ENCODE measurements around the gene ALDH3A2. TPM values are rescaled to one million over a fixed set of nuclear protein-coding genes. Genes with fewer than 3 reads are reported as not detected.
"Not testable (repeated sequence)": the region's sequence is repeated elsewhere in the genome, so short reads cannot be mapped to it uniquely, and the experiment has no call there.

Gene ALDH3A2
- total RNA-seq, 2 donors from 2014 or later: 14.9 to 26.7 TPM

GRCh38 chr17:19678581-19679453, 30.3 kb downstream of the ALDH3A2 start:
- Mint-ChIP-seq H3K36me3 (ENCODE audit: low read depth) (peaks cover 6% of the 10 kb centered on the region), H3K4me1 (no peaks in the 10 kb centered on the region), H3K4me3 (no peak overlapping the region), H3K27me3 (no peaks in the 10 kb centered on the region), H3K27ac (no peak overlapping the region), H3K9me3 (no peaks in the 10 kb centered on the region)
- ATAC-seq (replicated peaks): no peak

GRCh38 chr17:19683117-19683516, 34.6 kb downstream of the ALDH3A2 start:
- Mint-ChIP-seq H3K4me1 (no peaks in the 10 kb centered on the region), H3K36me3 (ENCODE audit: low read depth) (no peaks in the 10 kb centered on the region), H3K4me3 (no peak overlapping the region), H3K27ac (no peak overlapping the region), H3K27me3 (no peaks in the 10 kb centered on the region), H3K9me3 (no peaks in the 10 kb centered on the region)
- ATAC-seq (replicated peaks): no peak

- H3K36me3 Mint-ChIP-seq (ENCODE audit: low read depth); H3K27me3 Mint-ChIP-seq: not testable (repeated sequence)
Observed at GRCh38 chr17:19684909-19685580, 36.5 kb downstream of the ALDH3A2 start.

GRCh38 chr17:19686400-19687090, 38.0 kb downstream of the ALDH3A2 start:
- no peak for ATAC-seq (replicated peaks)
- H3K27ac Mint-ChIP-seq: no peak overlapping the region
- H3K4me1 Mint-ChIP-seq: no peaks in the 10 kb centered on the region
- H3K9me3 Mint-ChIP-seq: no peaks in the 10 kb centered on the region
- H3K36me3 Mint-ChIP-seq (ENCODE audit: low read depth): no peaks in the 10 kb centered on the region
- H3K4me3 Mint-ChIP-seq: no peak overlapping the region
- no peaks in the 10 kb centered on the region for H3K27me3 Mint-ChIP-seq

More at GRCh38 chr17:19684909-19685580, 36.5 kb downstream of the ALDH3A2 start:
- not testable (repeated sequence) for H3K27ac Mint-ChIP-seq; H3K4me1 Mint-ChIP-seq; ATAC-seq (replicated peaks); H3K4me3 Mint-ChIP-seq; H3K9me3 Mint-ChIP-seq

GRCh38 chr17:19702217-19702641, 53.7 kb downstream of the ALDH3A2 start:
- Mint-ChIP-seq H3K9me3 (no peaks in the 10 kb centered on the region), H3K27ac (no peak overlapping the region), H3K4me1 (no peaks in the 10 kb centered on the region), H3K4me3 (no peak overlapping the region), H3K36me3 (ENCODE audit: low read depth) (no peaks in the 10 kb centered on the region), H3K27me3 (no peaks in the 10 kb centered on the region)
- ATAC-seq (replicated peaks): no peak

GRCh38 chr17:19703106-19703827, 54.7 kb downstream of the ALDH3A2 start:
- Mint-ChIP-seq H3K36me3 (ENCODE audit: low read depth) (no peaks in the 10 kb centered on the region), H3K27me3 (no peaks in the 10 kb centered on the region), H3K4me3 (no peak overlapping the region), H3K27ac (no peak overlapping the region), H3K9me3 (no peaks in the 10 kb centered on the region), H3K4me1 (no peaks in the 10 kb centered on the region)
- ATAC-seq (replicated peaks): no peak

GRCh38 chr17:19703828-19704613, 55.5 kb downstream of the ALDH3A2 start:
- H3K27me3 Mint-ChIP-seq: no peaks in the 10 kb centered on the region
- H3K4me3 Mint-ChIP-seq: no peak overlapping the region
- ATAC-seq (replicated peaks): no peak
- H3K9me3 Mint-ChIP-seq: no peaks in the 10 kb centered on the region
- no peaks in the 10 kb centered on the region for H3K36me3 Mint-ChIP-seq (ENCODE audit: low read depth)
- H3K27ac Mint-ChIP-seq: no peak overlapping the region
- H3K4me1 Mint-ChIP-seq: no peaks in the 10 kb centered on the region

GRCh38 chr17:19705201-19705600, 56.6 kb downstream of the ALDH3A2 start:
- H3K27ac Mint-ChIP-seq: no peak overlapping the region
- no peak for ATAC-seq (replicated peaks)
- H3K9me3 Mint-ChIP-seq: no peaks in the 10 kb centered on the region
- no peaks in the 10 kb centered on the region for H3K36me3 Mint-ChIP-seq (ENCODE audit: low read depth)
- no peaks in the 10 kb centered on the region for H3K4me1 Mint-ChIP-seq
- H3K4me3 Mint-ChIP-seq: no peak overlapping the region
- H3K27me3 Mint-ChIP-seq: no peaks in the 10 kb centered on the region

- no peak overlapping the region for H3K4me3 Mint-ChIP-seq
- no peaks in the 10 kb centered on the region for H3K4me1 Mint-ChIP-seq
- no peaks in the 10 kb centered on the region for H3K36me3 Mint-ChIP-seq (ENCODE audit: low read depth)
- no peak overlapping the region for H3K27ac Mint-ChIP-seq
- no peaks in the 10 kb centered on the region for H3K27me3 Mint-ChIP-seq
- no peak for ATAC-seq (replicated peaks)
- no peaks in the 10 kb centered on the region for H3K9me3 Mint-ChIP-seq
Observed at GRCh38 chr17:19705771-19706770, 57.5 kb downstream of the ALDH3A2 start.

GRCh38 chr17:19706791-19707727, 58.5 kb downstream of the ALDH3A2 start:
- no peaks in the 10 kb centered on the region for H3K36me3 Mint-ChIP-seq (ENCODE audit: low read depth)
- no peak overlapping the region for H3K4me3 Mint-ChIP-seq
- no peaks in the 10 kb centered on the region for H3K27me3 Mint-ChIP-seq
- no peaks in the 10 kb centered on the region for H3K4me1 Mint-ChIP-seq
- no peak overlapping the region for H3K27ac Mint-ChIP-seq
- no peaks in the 10 kb centered on the region for H3K9me3 Mint-ChIP-seq
- ATAC-seq (replicated peaks): no peak

GRCh38 chr17:19707728-19708221, 59.2 kb downstream of the ALDH3A2 start:
- Mint-ChIP-seq H3K4me1 (no peaks in the 10 kb centered on the region), H3K4me3 (no peak overlapping the region), H3K9me3 (no peaks in the 10 kb centered on the region), H3K36me3 (ENCODE audit: low read depth) (no peaks in the 10 kb centered on the region), H3K27ac (no peak overlapping the region), H3K27me3 (no peaks in the 10 kb centered on the region)
- no peak for ATAC-seq (replicated peaks)
